G401 (cell line): ENCODE results near the gene HOATZ. TPM values are rescaled to one million over a fixed set of nuclear protein-coding genes. Genes with fewer than 3 reads are reported as not detected.
A peak's percentile ranks its signal among the peaks of the same experiment; 100 is the strongest.

ENCODE experiments used
- DNase-seq: peaks from one replicate; pipeline ENCODE4 v3.0.0-alpha.2; 2015; ENCODE audit warnings: low spot score
- in situ Hi-C: cut with HindIII; loops from 2 replicates; pipeline ENCODE4 v1.10.0; 2016; ENCODE audit warnings: low sequenced_read_pairs, mixed read lengths
- total RNA-seq: library from RNA; depleted of rRNA; stranded (reverse); fragments of >200 nt; shearing (Covaris generic); gene quantifications from 2 replicates; pipeline ENCODE4 v1.2.3, GENCODE V29; 2014

Gene HOATZ
- total RNA-seq, 1 experiment from 2014 or later = 10.7 TPM

GRCh38 chr11:111518668-111519067 is 4.1 kb downstream of the HOATZ start:
- in situ Hi-C loops = no loop called here

DNA sequence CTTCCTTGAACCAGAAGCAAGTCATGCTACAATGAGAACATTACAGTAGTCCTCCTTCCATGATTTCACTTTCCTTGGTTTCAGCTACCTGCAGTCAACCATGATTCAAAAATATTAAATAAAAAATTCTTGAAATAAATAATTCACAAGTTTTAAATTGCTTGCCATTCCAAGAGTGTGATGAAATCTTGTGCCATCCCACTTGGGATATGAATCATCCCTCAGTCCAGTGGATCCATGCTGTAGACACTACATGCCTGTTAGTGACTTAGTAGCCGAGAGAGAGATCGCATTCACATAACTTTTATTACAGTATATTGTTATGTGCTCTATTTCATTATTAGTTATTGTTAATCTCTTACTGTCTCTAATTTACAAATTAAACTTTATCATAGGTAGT is 6.0 kb downstream of the HOATZ start:
- no peak for DNase-seq
- in situ Hi-C loops = no loop called here

More at GRCh38 chr11:111518668-111519067, 4.1 kb downstream of the HOATZ start:
- no peak for DNase-seq

GRCh38 chr11:111521135-111521534 is 6.6 kb downstream of the HOATZ start:
- in situ Hi-C loops = no loop called here
- DNase-seq = no peak

DNA sequence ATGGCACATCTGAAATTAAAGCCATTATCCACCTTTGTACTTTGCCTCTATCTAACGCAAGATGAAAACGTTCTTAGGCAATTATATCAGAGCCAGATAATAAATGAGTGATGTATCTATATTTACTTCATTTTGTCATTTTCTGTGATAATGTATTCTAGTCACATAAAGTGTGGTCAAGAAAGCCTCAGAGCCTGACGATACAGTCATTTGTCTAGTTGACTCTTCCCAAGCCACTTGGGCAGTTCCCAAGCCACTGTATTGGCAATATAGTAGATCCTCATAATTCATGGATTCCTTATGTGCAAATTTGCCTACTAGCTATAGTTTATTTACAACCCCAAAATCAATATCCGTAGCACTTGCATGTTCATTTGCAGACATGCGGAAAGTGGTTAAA is 7.8 kb downstream of the HOATZ start:
- DNase-seq = no peak
- in situ Hi-C loops = no loop called here

- no peak for DNase-seq
- in situ Hi-C loops = no loop called here
These were observed 8.8 kb downstream of the HOATZ start for GRCh38 chr11:111523343-111523742.

DNA sequence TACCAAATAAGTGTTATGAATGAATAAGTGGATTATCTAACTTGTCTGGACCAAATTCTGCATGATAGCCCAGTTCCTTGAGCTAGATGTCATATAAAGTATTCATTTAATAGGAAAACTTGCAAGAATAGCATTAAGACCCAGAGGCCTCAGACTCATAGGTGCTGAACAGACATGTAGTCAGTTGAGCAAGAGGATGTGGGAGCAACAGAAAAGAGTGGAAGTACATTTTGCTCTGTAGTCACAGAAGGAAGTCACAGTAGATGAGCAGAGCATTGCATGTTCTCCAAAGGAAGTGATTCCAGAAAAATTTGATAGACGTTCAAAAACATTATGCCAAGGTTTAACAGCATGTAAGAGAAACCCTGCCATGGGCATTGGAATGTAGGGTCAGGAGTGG is 9.5 kb downstream of the HOATZ start:
- no peak for DNase-seq
- in situ Hi-C loops = no loop called here

DNA sequence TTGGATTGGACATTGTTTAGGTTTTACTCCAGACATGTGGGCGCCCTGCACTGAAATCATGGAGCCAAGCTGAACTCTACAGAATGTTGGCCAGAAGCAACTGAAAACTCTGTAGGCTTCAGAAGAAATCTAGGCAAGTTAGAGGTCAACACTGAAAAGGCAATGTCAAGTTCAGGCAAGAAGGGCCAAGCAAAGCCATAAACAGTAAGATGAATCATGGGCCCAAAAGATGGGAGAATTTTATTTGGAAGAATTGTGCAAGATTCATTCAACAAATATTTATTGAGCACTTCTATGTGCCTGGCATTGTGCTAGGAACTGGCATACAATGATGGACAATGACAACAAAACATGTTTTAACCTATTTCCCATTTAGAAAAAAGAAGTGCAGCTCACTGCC is 10.9 kb downstream of the HOATZ start:
- in situ Hi-C loops = no loop called here

GRCh38 chr11:111526501-111526900 is 11.9 kb downstream of the HOATZ start:
- in situ Hi-C loops = no loop called here
- DNase-seq = no peak

More for the DNA sequence above, 10.9 kb downstream of the HOATZ start:
- no peak for DNase-seq

DNA sequence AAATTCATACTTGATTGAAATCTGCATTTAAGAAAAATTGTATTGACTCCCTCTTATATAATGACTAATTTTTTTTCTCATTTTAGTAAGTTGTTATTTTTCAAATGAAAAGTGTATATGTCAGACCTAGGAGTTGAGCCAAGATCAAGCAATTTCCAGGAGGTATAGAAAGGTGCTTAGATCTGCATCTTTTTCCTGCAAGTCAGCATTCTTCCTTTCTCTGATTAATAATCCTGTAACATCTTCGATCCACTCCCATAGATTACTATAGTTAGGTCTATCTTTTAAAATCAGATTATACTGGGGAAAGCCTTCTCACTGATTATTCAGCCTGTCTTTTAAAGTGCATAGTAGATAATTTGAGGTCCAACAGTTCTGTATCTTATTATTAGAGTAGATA is 12.7 kb downstream of the HOATZ start:
- in situ Hi-C loops = no loop called here
- no peak for DNase-seq

GRCh38 chr11:111528557-111528956 is 14.0 kb downstream of the HOATZ start:
- in situ Hi-C loops = no loop called here
- DNase-seq = no peak

DNA sequence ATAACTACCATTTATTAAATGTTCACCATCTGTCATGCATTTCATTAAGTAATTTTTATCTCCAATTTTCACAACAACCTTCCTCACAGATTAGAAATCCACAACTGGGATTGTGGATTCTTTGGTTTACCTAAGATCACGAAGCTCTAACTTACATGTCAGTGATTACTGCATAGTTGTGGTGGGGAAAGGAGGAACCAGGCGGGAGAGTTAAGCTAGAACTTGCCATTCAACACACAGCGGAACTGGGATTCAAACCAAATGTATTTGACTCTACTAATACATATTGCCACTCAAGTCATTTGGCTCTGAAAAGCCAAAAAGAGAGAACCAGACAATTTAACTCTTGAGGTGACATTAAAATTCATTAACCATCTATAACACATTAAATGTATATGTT is 15.5 kb downstream of the HOATZ start:
- DNase-seq = peak; percentile 28
- in situ Hi-C loops = no loop called here

DNA sequence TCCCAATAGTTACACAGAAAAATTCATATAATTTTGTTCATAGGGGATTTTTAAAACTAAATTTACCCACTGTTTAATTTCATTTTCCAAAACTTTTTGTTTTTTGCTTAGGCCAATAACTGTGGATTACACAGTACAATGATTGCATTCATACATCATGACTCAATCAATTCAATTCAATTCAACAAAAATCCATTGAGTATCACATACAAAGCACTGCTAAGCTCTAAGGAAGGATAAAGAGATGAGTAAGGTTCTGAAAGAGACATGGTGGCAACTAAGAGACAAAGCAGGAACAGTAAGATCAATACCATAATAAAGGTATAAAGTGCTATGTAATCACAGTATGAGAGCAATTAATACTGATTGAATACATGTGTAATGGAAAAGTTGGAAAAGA is 16.6 kb downstream of the HOATZ start:
- no peak for DNase-seq
- in situ Hi-C loops = no loop called here

GRCh38 chr11:111531687-111532364 is 17.2 kb downstream of the HOATZ start:
- in situ Hi-C loops = no loop called here
- peak; percentile 48 for DNase-seq

DNA sequence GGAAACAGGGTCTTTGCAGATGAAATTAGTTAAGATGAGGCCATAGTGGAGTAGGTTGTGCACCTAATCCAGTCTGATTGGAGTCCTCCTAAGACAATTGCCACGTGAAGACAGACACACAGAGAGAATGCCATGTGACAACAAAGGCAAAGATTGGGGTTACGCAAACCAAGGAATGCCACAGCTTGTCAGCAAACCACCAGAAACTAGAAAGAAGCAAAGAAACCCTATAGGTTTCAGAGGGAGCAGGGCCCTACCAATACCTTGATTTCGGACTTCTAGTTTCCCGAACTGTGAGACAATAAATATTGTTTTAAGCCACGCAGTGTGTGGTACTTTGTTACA is 17.8 kb downstream of the HOATZ start:
- in situ Hi-C loops = no loop called here
- DNase-seq = peak; percentile 77

- in situ Hi-C loops = no loop called here
- no peak for DNase-seq
These were observed 20.7 kb downstream of the HOATZ start for GRCh38 chr11:111535281-111535680.

- DNase-seq = no peak
- in situ Hi-C loops = no loop called here
These were observed 22.8 kb downstream of the HOATZ start for GRCh38 chr11:111537336-111537860.

DNA sequence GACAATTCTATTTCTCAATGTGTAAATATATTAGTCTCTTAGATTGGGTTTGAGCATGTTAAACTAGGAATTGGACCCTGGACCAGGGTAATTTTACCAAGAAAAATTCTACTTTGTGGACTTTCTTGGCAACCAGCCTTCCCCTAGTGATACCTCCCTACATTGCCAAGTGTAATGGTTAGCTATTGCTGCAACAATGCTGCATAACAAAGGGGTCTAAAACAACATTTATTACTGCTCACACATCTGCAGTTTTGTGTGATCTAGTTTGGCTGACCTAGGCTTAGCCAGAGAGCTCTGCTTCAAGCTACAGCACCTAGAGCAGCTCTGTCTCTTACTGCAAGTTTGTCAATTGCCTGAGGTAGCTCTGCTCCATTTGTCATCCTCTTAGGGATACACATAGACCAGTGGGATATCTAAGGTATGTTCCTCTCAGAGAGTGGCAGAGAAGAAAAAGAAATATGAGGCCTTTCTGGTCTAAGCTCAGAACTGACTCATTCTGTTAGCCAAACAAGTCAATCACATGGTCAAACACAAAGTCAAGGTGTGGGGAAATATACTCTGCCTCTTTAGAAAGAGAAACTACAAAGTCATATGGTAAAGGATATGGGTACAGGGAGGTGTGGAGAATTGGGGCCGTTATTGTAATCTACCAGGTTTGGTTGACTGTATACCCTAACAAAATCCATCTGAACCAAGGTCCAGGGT is 24.0 kb downstream of the HOATZ start:
- DNase-seq = no peak
- in situ Hi-C loops = no loop called here

DNA sequence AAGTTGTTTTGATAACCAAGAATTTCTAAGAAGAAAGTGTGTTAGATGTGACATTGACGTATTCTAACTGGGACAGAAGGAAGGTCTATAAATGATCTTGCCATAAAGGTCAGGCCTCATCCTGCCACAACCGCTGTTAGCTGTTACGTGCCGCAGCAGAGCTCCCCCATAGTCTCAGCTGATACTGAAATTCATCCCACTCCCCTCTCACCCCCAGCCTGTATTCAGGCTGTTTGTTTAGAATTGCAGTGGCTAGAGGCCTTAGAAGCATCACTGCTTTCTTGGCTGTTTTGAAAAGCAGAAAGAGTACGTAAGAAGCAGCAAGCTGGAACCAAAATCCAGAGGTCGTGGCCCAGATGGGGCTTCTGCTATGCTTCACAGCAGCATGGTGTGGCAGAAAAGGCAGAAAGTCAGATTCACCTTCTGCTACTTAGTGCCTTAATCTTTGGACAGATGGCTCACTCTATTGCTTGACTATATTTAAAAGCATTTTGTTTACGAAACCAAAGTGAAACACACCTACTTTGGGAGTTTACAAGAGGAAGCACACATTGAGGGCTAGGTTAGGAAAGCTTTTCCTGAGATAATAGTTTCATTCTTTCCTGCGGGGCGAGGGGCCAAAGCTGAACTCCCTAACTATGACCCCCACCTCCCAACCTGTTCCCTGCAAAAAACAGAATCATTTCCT is 25.0 kb downstream of the HOATZ start:
- in situ Hi-C loops = no loop called here
- DNase-seq = no peak

DNA sequence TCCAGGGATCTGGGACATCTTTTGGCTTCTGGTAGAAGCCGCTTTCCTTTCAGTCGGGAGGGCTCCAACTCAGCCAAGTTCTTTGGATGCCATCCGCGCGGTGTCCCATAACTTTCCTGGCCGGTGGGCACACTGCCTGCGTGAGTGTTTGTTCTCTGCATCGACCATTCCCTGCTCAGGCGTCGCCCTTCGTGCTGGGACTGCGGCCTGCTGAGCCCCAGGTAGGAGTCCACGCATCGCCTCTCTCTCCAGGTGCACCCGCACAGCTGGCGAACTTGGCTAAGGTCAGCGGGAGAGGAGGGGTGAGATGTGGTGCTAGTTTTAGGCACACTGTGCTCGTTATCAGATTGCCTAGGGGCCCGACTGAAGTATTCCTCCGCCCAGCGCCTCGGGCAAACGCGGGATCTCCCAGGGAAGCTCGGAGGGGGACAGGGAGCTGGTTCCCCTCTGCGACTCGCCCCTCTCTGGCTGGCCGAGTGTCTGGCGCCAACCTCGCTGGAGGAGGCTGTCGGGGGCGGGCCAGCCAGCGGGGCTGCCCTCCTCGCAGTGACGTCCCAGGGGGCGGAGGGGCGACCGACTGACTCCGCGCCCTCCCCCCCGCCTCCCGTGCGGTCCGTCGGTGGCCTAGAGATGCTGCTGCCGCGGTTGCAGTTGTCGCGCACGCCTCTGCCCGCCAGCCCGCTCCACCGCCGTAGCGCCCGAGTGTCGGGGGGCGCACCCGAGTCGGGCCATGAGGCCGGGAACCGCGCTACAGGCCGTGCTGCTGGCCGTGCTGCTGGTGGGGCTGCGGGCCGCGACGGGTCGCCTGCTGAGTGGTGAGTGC is 25.7 kb downstream of the HOATZ start, which contains the start of gene LAYN:
Gene LAYN, plus strand, starts transcription at position 607 of the 823 bp plus-strand sequence. Its CDS starts 124 bp downstream, at position 731.
- DNase-seq = no peak
- in situ Hi-C loops = no loop called here
